ENCODE measurements around the gene XPA. TPM values are rescaled to one million over a fixed set of nuclear protein-coding genes. Genes with fewer than 3 reads are reported as not detected.
"Not testable (repeated sequence)": the region's sequence is repeated elsewhere in the genome, so short reads cannot be mapped to it uniquely, and the experiment has no call there.

XPA gene
- 7.9 and 11.4 TPM in 2 replicates for total RNA-seq (2014; rRNA removed; shearing (Covaris generic))

DNA sequence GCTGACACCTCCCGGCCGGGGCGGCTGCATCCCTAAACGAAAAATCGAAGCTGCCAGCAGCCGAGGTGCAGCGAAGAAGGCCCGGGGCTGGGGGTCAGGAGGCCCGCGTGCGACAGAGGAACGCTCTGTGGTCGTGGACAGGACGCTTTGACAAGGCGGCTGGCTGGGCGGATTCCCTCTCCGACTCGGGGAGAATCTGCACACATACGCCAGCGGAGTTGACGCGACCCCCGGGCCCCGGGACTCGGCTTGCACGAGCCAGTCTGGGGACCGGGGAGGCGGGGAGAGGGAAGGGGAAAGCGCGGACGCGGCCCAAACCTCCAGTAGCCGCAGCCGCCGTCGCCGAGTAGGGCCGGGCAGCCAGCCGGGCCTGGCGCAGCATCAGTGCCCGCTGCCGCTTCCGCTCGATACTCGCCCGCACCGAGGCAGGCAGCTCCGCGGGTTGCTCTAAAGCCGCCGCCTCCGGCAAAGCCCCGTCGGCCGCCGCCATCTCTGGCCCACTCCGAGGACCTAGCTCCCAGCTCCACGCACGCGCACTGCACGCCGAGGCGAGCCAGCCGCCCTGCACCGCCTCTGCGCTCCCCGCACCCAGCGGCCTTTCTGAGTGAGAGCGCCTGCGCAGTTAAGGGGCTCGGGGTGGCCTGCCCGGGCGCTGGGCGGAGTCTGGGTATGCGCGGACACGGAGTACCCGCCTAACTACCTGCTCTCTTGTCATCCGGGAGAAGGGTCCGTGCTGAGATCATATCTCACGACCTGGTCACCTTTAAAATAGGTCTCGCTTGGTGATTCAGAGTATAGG lies at the start of gene XPA:
Gene XPA, minus strand, starts transcription at position 538 of the 799 bp plus-strand sequence. Its CDS starts 48 bp downstream, at position 490.
- DNase-seq (ENCODE audit: low spot score), result peak; percentile 94
- in situ Hi-C loops (cut with HindIII; ENCODE audit: low sequenced_read_pairs), result no loop called here

GRCh38 chr9:97744710-97745708 lies 47.9 kb upstream of the XPA start:
- DNase-seq (ENCODE audit: low spot score), result no peak
- in situ Hi-C loops (cut with HindIII; ENCODE audit: low sequenced_read_pairs), result no loop called here

DNA sequence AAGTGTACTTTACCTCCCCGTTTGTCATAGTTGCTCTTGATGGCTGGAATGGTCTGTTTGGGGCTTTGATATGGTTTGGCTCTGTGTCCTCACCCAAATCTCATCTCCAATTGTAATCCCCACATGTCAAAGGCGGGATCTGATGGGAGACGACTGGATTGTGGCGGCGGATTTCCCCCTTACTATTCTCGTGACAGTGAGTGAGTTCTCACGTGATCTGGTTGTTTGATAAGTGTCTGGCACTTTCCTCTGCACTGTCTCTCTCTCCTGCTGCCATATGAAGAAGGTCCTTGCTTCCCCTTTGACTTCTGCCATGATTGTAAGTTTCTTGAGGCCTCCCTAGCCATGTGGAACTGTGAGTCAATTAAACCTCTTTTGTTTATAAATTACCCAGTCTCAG lies 46.9 kb upstream of the XPA start:
- in situ Hi-C loops (cut with HindIII; ENCODE audit: low sequenced_read_pairs), result not testable (repeated sequence)

DNA sequence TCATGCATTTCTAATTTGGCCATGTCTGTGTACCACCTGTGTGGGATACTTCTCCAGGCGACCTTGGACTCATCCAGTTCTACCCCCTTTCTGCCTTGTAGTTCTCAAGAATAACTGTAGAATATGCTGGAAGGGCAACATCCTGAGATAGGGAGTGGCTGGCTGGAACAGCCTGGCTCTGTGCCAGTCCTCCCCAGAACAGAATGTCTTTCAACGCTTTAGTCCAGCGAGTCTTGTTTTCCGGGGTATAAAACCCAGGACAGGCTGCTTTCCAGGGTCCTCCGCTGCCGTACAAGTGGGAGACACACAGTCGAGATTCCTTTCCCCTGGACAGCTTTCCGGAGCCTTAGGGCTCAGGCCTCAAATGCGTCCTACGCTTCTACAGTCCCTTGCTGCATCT lies 45.4 kb upstream of the XPA start:
- DNase-seq (ENCODE audit: low spot score), result no peak
- in situ Hi-C loops (cut with HindIII; ENCODE audit: low sequenced_read_pairs), result no loop called here

More for the DNA sequence above, 46.9 kb upstream of the XPA start:
- not testable (repeated sequence) for DNase-seq (ENCODE audit: low spot score)

GRCh38 chr9:97741947-97742346 lies 44.8 kb upstream of the XPA start:
- no peak for DNase-seq (ENCODE audit: low spot score)
- in situ Hi-C loops (cut with HindIII; ENCODE audit: low sequenced_read_pairs), result no loop called here

DNA sequence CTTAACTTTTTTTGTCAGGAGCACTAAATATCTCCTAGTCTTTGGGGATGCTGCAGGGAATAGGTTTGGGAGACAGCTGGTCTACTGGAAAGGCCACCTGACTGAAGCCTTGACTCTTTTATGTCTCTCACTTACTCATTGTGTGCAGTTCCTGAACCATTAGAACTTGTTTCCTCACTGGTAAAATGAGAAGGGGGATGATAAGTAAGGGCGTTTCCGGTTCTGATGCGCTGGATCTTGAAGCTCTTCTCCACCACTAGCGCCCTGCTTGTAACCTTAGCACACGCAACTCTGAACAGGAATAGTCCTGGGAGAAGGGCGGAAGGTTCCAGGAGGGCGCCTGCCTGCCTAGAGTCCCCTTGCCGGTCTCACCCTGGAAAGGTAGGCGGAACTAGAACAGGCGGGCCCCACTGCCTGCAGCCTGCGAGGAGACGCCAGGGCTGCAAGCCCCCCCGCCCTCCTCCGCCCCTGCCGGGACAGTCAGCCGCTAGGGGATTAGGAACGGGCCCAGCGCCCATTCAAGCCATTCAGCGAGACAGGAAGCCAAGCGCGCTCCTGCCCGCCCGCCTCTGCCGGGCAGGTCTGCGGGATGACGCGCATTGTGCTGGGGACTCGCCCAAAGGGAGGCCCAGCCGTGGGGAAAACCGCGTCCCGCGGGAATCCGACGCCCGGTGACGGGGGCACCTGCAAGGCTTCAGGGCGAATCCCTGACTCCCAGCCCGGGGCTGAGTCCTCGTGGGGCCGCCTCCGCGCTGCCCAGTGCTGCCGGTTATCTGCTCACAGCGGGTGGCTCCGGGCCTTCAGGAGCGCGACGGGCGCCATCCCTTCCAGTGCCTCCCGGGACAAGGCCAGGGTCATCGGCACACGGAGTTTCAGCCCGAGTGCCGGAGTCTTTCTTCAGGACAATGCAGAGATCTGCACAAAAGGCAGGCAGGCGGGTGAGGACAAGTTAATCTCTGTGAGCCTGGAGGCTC lies 44.0 kb upstream of the XPA start:
- peak; percentile 6 for DNase-seq (ENCODE audit: low spot score)

DNA sequence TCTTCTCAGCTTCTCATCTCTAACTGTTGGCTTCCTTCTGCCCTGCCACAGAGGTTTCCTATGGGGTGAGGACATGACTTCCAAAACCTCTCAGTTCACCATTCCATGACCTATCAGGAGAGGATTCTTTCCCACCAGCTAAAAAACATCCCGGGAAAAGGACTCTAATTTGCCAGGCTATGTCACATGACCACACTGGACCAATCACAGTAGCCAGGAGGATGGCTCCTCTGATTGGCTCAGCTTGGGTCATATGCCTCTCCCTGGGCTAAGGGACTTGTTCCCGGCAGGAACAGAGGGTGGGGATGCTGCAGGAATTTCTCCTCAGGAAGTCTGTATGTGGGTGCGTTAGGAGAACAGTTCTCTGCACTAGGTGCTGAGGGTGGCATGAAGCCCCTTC lies 40.3 kb upstream of the XPA start:
- in situ Hi-C loops (cut with HindIII; ENCODE audit: low sequenced_read_pairs), result no loop called here
- no peak for DNase-seq (ENCODE audit: low spot score)

More for the DNA sequence above, 44.0 kb upstream of the XPA start:
- in situ Hi-C loops (cut with HindIII; ENCODE audit: low sequenced_read_pairs), result no loop called here

- in situ Hi-C loops (cut with HindIII; ENCODE audit: low sequenced_read_pairs), result no loop called here
These were observed 38.0 kb upstream of the XPA start for GRCh38 chr9:97735070-97735600.

DNA sequence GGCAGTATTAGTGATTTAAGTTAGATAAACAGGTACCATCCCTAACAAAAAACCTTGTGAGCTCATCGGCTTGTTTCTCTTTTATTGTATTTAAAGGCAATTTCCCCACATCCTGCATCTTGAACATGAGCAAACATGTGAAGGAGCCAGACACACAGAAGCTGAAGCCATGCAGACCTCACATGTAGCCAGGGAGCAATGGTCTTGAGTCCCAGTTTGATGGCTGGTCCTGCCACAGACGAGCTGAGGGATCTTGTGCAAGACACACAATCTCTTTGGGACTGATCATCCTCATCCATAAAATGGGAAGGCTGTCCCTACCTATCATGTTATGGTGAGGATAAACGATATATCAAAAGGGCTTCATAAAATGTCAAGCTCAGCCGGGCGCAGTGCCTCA lies 29.6 kb upstream of the XPA start:
- in situ Hi-C loops (cut with HindIII; ENCODE audit: low sequenced_read_pairs), result no loop called here
- DNase-seq (ENCODE audit: low spot score), result no peak

More at GRCh38 chr9:97735070-97735600, 38.0 kb upstream of the XPA start:
- DNase-seq (ENCODE audit: low spot score), result no peak

- DNase-seq (ENCODE audit: low spot score), result no peak
- in situ Hi-C loops (cut with HindIII; ENCODE audit: low sequenced_read_pairs), result no loop called here
These were observed 26.7 kb upstream of the XPA start for GRCh38 chr9:97723819-97724218.

DNA sequence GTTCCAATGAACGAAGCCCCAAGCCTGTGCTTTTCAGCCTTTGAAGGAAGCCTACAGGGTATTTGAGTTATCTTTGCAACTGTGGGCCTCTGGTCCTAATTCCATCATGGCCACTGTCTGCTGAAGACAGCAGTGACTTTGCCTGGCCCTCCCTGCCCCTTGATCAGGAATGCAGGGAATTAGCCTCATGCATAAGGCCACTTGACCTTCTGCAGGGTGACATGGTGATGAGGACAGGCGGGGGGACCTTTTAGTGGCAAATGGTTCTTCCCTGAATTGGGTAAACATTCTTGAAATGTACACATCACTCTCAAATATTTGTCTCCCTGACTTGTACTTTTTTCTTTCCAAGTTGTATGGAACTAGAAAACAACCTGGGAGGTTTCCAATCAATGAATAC lies 25.2 kb upstream of the XPA start:
- in situ Hi-C loops (cut with HindIII; ENCODE audit: low sequenced_read_pairs), result no loop called here
- DNase-seq (ENCODE audit: low spot score), result no peak

DNA sequence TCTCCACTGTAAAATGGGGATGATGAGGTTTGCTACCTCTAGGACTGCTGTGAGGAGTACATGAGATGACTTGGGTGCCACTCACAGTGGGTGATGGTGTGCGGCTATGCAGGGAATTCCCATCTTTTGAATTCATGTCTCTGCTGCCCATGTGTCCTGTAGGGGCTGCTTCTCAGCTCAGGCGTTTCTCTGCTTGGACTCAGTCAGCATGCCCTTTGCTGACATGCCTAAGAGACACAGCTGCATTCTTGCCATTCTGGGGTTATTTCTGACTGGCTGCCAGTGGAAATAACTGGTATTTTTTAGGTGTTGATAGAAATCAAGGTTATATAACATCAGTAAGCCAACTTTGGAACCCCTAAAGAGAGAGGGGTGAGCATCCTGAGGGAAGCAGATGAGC lies 24.3 kb upstream of the XPA start:
- no peak for DNase-seq (ENCODE audit: low spot score)
- in situ Hi-C loops (cut with HindIII; ENCODE audit: low sequenced_read_pairs), result no loop called here

- DNase-seq (ENCODE audit: low spot score), result no peak
- in situ Hi-C loops (cut with HindIII; ENCODE audit: low sequenced_read_pairs), result no loop called here
These were observed 20.7 kb upstream of the XPA start for GRCh38 chr9:97717866-97718265.

DNA sequence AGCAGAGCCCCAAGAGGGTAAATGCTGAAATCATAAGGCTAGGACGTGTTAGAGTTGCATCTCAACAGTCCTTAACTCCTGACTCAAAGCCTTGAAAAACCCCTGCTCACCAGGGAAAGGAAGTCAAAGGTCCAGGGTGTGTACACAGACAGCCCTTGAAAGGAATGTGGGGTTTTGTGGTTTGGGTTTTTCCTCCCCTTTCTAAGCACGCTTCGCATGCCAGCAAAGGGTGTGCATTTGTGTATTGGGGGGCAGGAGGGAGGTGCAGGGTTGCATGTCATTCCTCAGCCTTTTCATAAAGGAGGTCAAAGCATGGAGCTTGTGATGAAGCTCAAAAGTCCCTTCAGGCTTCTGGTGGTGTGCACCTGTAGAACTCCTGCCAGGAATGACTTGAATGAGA lies 17.3 kb upstream of the XPA start:
- in situ Hi-C loops (cut with HindIII; ENCODE audit: low sequenced_read_pairs), result no loop called here
- no peak for DNase-seq (ENCODE audit: low spot score)

DNA sequence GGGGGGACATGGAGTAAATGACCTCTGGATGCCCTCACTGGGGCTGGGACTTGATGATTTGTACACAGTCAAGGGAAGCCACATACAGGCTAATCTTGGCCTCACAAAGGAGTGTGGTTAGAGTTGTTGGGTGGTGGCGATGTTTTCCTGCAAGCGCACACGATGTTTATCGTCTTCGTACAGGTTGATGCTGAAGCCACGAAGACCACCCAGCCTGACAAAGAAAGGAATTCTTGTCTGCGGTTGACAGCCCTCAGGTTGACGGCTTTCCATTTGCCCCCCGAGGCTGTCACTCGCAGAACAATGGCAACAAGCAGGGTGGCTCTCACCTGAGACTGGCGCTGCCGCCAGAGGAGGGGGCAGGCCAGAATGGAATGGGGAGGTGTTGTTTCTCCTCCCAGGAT lies 14.1 kb upstream of the XPA start:
- DNase-seq (ENCODE audit: low spot score), result no peak
- in situ Hi-C loops (cut with HindIII; ENCODE audit: low sequenced_read_pairs), result no loop called here

- in situ Hi-C loops (cut with HindIII; ENCODE audit: low sequenced_read_pairs), result no loop called here
- peak; percentile 79 for DNase-seq (ENCODE audit: low spot score)
These were observed 13.4 kb upstream of the XPA start for GRCh38 chr9:97710356-97711222.

GRCh38 chr9:97706246-97706645 lies 9.1 kb upstream of the XPA start:
- in situ Hi-C loops (cut with HindIII; ENCODE audit: low sequenced_read_pairs), result no loop called here
- DNase-seq (ENCODE audit: low spot score), result no peak

All from G401 (cell line).